ENCODE data around the gene GSTM5.

- TF ChIP-seq POLR2A (IDR thresholded peaks at IDR 0.05), result no peak
- TF ChIP-seq CTCF (IDR thresholded peaks at IDR 0.05), result no peak
Measured at GRCh38 chr1:109689844-109690405, 22.1 kb upstream of the GSTM5 start.
